KMS-11 (cell line): ENCODE measurements around the gene KCNA10.

ENCODE experiments used
- H2AFZ ChIP-seq: fragments of 200-600 bp; sonication (generic); 2 replicates; pipeline ENCODE4 v1.6.1; 2016; ENCODE audit warnings: antibody characterized with exemption, mixed run types, low read depth
- H3K27ac ChIP-seq: fragments of 200-600 bp; sonication (generic); 2 replicates; pipeline ENCODE4 v1.6.1; 2016; ENCODE audit warnings: mild to moderate bottlenecking, mixed run types
- H3K27me3 ChIP-seq: fragments of 200-600 bp; sonication (generic); 2 replicates; pipeline ENCODE4 v1.6.1; 2017; ENCODE audit warnings: mild to moderate bottlenecking, low read depth, mixed run types, moderate library complexity; ENCODE audit not compliant: insufficient read depth
- H3K36me3 ChIP-seq: fragments of 200-600 bp; sonication (generic); 2 replicates; pipeline ENCODE4 v1.6.1; 2017; ENCODE audit warnings: mild to moderate bottlenecking, mixed run types; ENCODE audit not compliant: insufficient read depth
- H3K4me1 ChIP-seq: fragments of 200-600 bp; sonication (generic); 2 replicates; pipeline ENCODE4 v1.6.1; 2016; ENCODE audit warnings: mild to moderate bottlenecking, low read depth, mixed run types; ENCODE audit not compliant: poor library complexity, severe bottlenecking
- H3K4me2 ChIP-seq: fragments of 200-600 bp; sonication (generic); 2 replicates; pipeline ENCODE4 v1.7.0; 2016; ENCODE audit warnings: mild to moderate bottlenecking, mixed run types
- H3K4me3 ChIP-seq: fragments of 200-600 bp; sonication (generic); IDR thresholded peaks from 2 replicates; pipeline ENCODE4 v1.6.1; 2017; ENCODE audit warnings: low read depth, low read length, mixed read lengths; ENCODE audit not compliant: insufficient read depth
- H3K79me2 ChIP-seq: fragments of 200-600 bp; sonication (generic); 2 replicates; pipeline ENCODE4 v1.6.1; 2016; ENCODE audit warnings: low read depth, mixed run types; ENCODE audit not compliant: insufficient read depth
- H3K9ac ChIP-seq: fragments of 200-600 bp; sonication (generic); 2 replicates; pipeline ENCODE4 v1.6.1; 2016; ENCODE audit warnings: mild to moderate bottlenecking, mixed run types
- H4K20me1 ChIP-seq: fragments of 200-600 bp; sonication (generic); 2 replicates; pipeline ENCODE4 v1.6.1; 2016; ENCODE audit warnings: mild to moderate bottlenecking, mixed run types; ENCODE audit not compliant: insufficient read depth
- CTCF ChIP-seq: fragments of 200-600 bp; sonication (generic); conservative IDR thresholded peaks from 2 replicates; pipeline ENCODE4 v1.6.1; 2017; ENCODE audit warnings: low read depth, mild to moderate bottlenecking, antibody characterized with exemption, low read length, moderate library complexity, mixed read lengths

Gene KCNA10

GRCh38 chr1:110477967-110478640 lies 40.9 kb downstream of the KCNA10 start:
- Histone ChIP-seq H3K79me2 (no peaks in the 10 kb centered on the region), H3K4me2 (no peak overlapping the region), H3K4me3 (no peak overlapping the region), H3K9ac (no peak overlapping the region), H3K27ac (no peak overlapping the region), H2AFZ (no peak overlapping the region), H3K4me1 (no peaks in the 10 kb centered on the region), H3K36me3 (no peaks in the 10 kb centered on the region), H4K20me1 (no peaks in the 10 kb centered on the region), H3K27me3 (no peaks in the 10 kb centered on the region)
- no peak for TF ChIP-seq CTCF

GRCh38 chr1:110477445-110477957 lies 41.5 kb downstream of the KCNA10 start:
- no peaks in the 10 kb centered on the region for H4K20me1 ChIP-seq
- H3K36me3 ChIP-seq: no peaks in the 10 kb centered on the region
- H2AFZ ChIP-seq: no peak overlapping the region
- H3K27ac ChIP-seq: no peak overlapping the region
- no peak for TF ChIP-seq CTCF
- no peaks in the 10 kb centered on the region for H3K27me3 ChIP-seq
- no peak overlapping the region for H3K4me2 ChIP-seq
- no peak overlapping the region for H3K4me3 ChIP-seq
- H3K4me1 ChIP-seq: no peaks in the 10 kb centered on the region
- no peak overlapping the region for H3K9ac ChIP-seq
- no peaks in the 10 kb centered on the region for H3K79me2 ChIP-seq

GRCh38 chr1:110477041-110477440 lies 41.9 kb downstream of the KCNA10 start:
- H4K20me1 ChIP-seq: no peaks in the 10 kb centered on the region
- no peaks in the 10 kb centered on the region for H3K4me1 ChIP-seq
- no peak overlapping the region for H3K4me2 ChIP-seq
- H3K36me3 ChIP-seq: no peaks in the 10 kb centered on the region
- no peaks in the 10 kb centered on the region for H3K79me2 ChIP-seq
- no peak overlapping the region for H3K27ac ChIP-seq
- TF ChIP-seq CTCF: no peak
- no peak overlapping the region for H3K9ac ChIP-seq
- no peak overlapping the region for H2AFZ ChIP-seq
- H3K4me3 ChIP-seq: no peak overlapping the region
- no peaks in the 10 kb centered on the region for H3K27me3 ChIP-seq

- no peak for TF ChIP-seq CTCF
- Histone ChIP-seq H3K27ac (no peak overlapping the region), H3K79me2 (no peaks in the 10 kb centered on the region), H3K27me3 (no peaks in the 10 kb centered on the region), H2AFZ (no peak overlapping the region), H4K20me1 (no peaks in the 10 kb centered on the region), H3K36me3 (no peaks in the 10 kb centered on the region), H3K4me1 (no peaks in the 10 kb centered on the region), H3K4me2 (no peak overlapping the region), H3K4me3 (no peak overlapping the region), H3K9ac (no peak overlapping the region)
Observed at GRCh38 chr1:110476028-110476765, 42.8 kb downstream of the KCNA10 start.
